ENCODE data around the gene ZNF747. TPM values are rescaled to one million over a fixed set of nuclear protein-coding genes. Genes with fewer than 3 reads are reported as not detected.

The ZNF747 gene
- total RNA-seq, 2 donors from 2014 or later, result 15.5 to 17.1 TPM

DNA sequence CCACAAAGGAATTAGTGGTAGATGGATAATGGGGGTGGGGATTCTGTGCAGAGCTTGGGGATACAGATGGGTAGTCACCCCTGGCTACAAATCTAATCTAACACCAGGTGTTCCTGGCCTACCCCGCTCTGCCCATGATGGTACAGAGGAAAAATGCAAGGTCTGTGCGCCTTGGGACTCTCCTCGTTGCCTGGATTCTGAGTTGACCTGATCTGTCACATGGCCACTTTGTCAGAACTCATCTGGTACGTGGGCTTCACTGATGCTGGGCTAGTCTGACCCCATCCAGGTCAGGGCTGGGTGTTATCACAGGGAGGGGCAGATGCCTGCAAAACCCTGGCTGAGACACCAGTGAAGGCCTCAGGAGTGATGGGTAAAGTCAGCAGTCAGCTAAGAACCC is 18.3 kb upstream of the ZNF747 start:
- TF ChIP-seq, protein P1, sequence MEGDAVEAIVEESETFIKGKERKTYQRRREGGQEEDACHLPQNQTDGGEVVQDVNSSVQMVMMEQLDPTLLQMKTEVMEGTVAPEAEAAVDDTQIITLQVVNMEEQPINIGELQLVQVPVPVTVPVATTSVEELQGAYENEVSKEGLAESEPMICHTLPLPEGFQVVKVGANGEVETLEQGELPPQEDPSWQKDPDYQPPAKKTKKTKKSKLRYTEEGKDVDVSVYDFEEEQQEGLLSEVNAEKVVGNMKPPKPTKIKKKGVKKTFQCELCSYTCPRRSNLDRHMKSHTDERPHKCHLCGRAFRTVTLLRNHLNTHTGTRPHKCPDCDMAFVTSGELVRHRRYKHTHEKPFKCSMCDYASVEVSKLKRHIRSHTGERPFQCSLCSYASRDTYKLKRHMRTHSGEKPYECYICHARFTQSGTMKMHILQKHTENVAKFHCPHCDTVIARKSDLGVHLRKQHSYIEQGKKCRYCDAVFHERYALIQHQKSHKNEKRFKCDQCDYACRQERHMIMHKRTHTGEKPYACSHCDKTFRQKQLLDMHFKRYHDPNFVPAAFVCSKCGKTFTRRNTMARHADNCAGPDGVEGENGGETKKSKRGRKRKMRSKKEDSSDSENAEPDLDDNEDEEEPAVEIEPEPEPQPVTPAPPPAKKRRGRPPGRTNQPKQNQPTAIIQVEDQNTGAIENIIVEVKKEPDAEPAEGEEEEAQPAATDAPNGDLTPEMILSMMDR (conservative IDR thresholded peaks at IDR 0.05), result no peak
- 93 to 95% methylated on average over 3 to 4 of the region's 4 CpGs for WGBS, 2 experiments (ENCODE audit: insufficient coverage in 1 of 2, insufficient read length in 1 of 2)
- peaks cover 31% of the 10 kb centered on the region for H3K4me1 Mint-ChIP-seq
- peaks cover 35% of the 10 kb centered on the region for H3K36me3 Mint-ChIP-seq (ENCODE audit: low read depth)
- DNase-seq, result no peak
- H3K9me3 Mint-ChIP-seq, result peaks cover 9% of the 10 kb centered on the region
- Histone ChIP-seq H3K27ac (ENCODE audit: low read depth, low read length) (no peak overlapping the region), H3K4me3 (ENCODE audit: low read length) (no peak overlapping the region), H3K4me1 (ENCODE audit: control insufficient read depth, insufficient read depth, low read length) (peaks cover 10% of the 10 kb centered on the region), H3K9me3 (ENCODE audit: control insufficient read depth, low read length) (peaks cover 4% of the 10 kb centered on the region), H3K36me3 (ENCODE audit: control insufficient read depth, insufficient read depth, low read length) (peaks cover 33% of the 10 kb centered on the region), H3K9ac (ENCODE audit: extremely low read depth, low read length, poor library complexity, severe bottlenecking) (no peak overlapping the region), H3K27me3 (ENCODE audit: control insufficient read depth, insufficient read depth, low read length, poor library complexity, severe bottlenecking) (no peaks in the 10 kb centered on the region)
- H3K27me3 Mint-ChIP-seq (ENCODE audit: insufficient read depth), result no peaks in the 10 kb centered on the region
- no peak overlapping the region for H3K4me3 Mint-ChIP-seq
- peak overlapping the region; percentile 18 for H3K27ac Mint-ChIP-seq

DNA sequence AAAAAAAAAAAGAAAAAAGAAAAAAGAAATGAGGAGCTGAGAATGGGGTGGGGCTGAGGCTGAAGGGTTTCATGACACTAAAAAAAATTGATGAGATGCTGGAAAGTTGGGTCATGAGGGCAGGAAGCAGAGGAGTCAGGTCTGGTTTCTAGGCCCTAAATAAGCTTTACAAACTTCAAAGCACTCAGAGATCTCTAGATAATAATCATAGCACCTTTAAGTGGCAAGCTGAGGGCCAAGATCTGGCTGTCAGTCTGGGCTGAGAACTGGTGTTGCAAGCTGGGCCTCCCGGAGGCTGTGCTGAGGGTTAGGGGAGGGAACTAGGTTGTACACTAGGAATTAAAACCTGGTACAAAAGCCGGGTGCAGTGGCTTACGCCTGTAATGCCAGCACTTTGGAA is 17.1 kb upstream of the ZNF747 start:
- 87 to 92% methylated on average over 3 of the region's 3 CpGs for WGBS, 2 experiments (ENCODE audit: insufficient coverage in 1 of 2, insufficient read length in 1 of 2)
- DNase-seq, result no peak
- no peak overlapping the region for H3K27ac ChIP-seq (ENCODE audit: low read depth, low read length)
- no peak overlapping the region for H3K4me3 Mint-ChIP-seq
- H3K9me3 ChIP-seq (ENCODE audit: control insufficient read depth, low read length), result peaks cover 8% of the 10 kb centered on the region
- H3K4me3 ChIP-seq (ENCODE audit: low read length), result no peak overlapping the region
- H3K9ac ChIP-seq (ENCODE audit: extremely low read depth, low read length, poor library complexity, severe bottlenecking), result no peak overlapping the region
- peaks cover 33% of the 10 kb centered on the region for H3K36me3 ChIP-seq (ENCODE audit: control insufficient read depth, insufficient read depth, low read length)
- no peaks in the 10 kb centered on the region for H3K27me3 ChIP-seq (ENCODE audit: control insufficient read depth, insufficient read depth, low read length, poor library complexity, severe bottlenecking)
- H3K9me3 Mint-ChIP-seq, result peaks cover 20% of the 10 kb centered on the region
- peaks cover 10% of the 10 kb centered on the region for H3K4me1 ChIP-seq (ENCODE audit: control insufficient read depth, insufficient read depth, low read length)
- peaks cover 31% of the 10 kb centered on the region for H3K4me1 Mint-ChIP-seq
- peaks cover 38% of the 10 kb centered on the region for H3K36me3 Mint-ChIP-seq (ENCODE audit: low read depth)
- TF ChIP-seq, protein P1 (conservative IDR thresholded peaks at IDR 0.05), result no peak
- H3K27ac Mint-ChIP-seq, result no peak overlapping the region
- H3K27me3 Mint-ChIP-seq (ENCODE audit: insufficient read depth), result no peaks in the 10 kb centered on the region

DNA sequence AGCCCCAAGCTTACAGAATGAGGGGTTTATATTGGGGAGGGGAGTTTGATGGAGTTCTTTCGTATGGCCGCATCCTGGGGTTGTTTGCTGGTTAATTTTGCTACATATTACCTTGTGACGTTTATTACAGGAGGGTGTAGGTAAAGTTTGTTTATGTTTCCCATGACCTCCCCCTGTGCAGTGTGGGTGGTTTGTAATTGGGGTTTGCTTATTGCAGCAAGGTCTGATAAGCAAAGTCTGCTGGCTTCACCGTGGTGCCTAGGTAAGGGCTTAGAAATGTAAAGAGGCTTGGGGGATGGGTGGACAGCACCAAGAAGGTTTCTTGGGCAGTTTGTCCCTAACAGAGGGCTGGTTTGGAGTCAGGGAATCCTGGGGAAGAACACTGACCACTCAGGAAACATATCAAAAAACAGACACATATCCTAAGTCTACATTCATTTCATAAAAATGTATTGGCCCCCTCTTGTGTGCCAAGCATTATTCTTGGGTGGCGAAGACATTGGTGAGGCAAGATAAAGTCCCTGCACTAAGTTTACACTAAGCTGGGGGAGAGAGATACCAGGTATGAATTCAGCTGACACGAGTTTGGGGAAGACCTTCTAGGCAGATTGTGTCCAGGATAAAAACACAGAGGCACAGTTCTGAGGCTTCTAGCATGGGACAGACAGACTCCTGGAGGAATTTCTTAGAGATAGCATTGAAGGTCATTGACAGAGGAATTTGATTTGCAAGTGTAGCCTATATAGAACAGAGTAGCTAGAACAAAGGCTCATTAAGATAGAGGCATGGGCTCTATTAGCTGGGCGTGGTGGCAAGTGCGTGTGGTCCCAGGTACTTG is 14.0 kb upstream of the ZNF747 start:
- Histone ChIP-seq H3K4me3 (ENCODE audit: low read length) (no peak overlapping the region), H3K9me3 (ENCODE audit: control insufficient read depth, low read length) (peaks cover 33% of the 10 kb centered on the region), H3K4me1 (ENCODE audit: control insufficient read depth, insufficient read depth, low read length) (peaks cover 13% of the 10 kb centered on the region), H3K36me3 (ENCODE audit: control insufficient read depth, insufficient read depth, low read length) (peaks cover 10% of the 10 kb centered on the region), H3K27ac (ENCODE audit: low read depth, low read length) (no peak overlapping the region), H3K9ac (ENCODE audit: extremely low read depth, low read length, poor library complexity, severe bottlenecking) (no peak overlapping the region), H3K27me3 (ENCODE audit: control insufficient read depth, insufficient read depth, low read length, poor library complexity, severe bottlenecking) (no peaks in the 10 kb centered on the region)
- peaks cover 30% of the 10 kb centered on the region for H3K4me1 Mint-ChIP-seq
- no peak overlapping the region for H3K4me3 Mint-ChIP-seq
- WGBS, 2 experiments (ENCODE audit: insufficient coverage in 1 of 2, insufficient read length in 1 of 2), result 82 to 89% methylated on average over 4 to 8 of the region's 8 CpGs
- TF ChIP-seq, protein P1 (conservative IDR thresholded peaks at IDR 0.05), result no peak
- peak overlapping the region; percentile 56 for H3K27ac Mint-ChIP-seq
- no peak for DNase-seq
- H3K27me3 Mint-ChIP-seq (ENCODE audit: insufficient read depth), result no peaks in the 10 kb centered on the region
- H3K9me3 Mint-ChIP-seq, result peaks cover 35% of the 10 kb centered on the region
- H3K36me3 Mint-ChIP-seq (ENCODE audit: low read depth), result peaks cover 20% of the 10 kb centered on the region

Measured in endodermal cell (in vitro differentiated cells).